Endothelial cell of umbilical vein (primary cell): ENCODE measurements around the gene FGD5.

Experiments used
- EZH2 ChIP-seq: IDR thresholded peaks from 2 replicates; pipeline ENCODE4 v1.6.1; 2012; ENCODE audit warnings: borderline replicate concordance, low read depth, mild to moderate bottlenecking, moderate library complexity, low read length, inconsistent platforms; ENCODE audit not compliant: severe bottlenecking
- POLR2A ChIP-seq: IDR thresholded peaks from 2 replicates; pipeline ENCODE4 v1.6.1; 2012; ENCODE audit warnings: low read depth, mild to moderate bottlenecking, control low read depth, low read length
- TF ChIP-seq, protein P1 (sequence below): IDR thresholded peaks from 2 replicates; pipeline ENCODE4 v1.6.1; 2011; ENCODE audit not compliant: insufficient read depth, insufficient read length

DNA sequence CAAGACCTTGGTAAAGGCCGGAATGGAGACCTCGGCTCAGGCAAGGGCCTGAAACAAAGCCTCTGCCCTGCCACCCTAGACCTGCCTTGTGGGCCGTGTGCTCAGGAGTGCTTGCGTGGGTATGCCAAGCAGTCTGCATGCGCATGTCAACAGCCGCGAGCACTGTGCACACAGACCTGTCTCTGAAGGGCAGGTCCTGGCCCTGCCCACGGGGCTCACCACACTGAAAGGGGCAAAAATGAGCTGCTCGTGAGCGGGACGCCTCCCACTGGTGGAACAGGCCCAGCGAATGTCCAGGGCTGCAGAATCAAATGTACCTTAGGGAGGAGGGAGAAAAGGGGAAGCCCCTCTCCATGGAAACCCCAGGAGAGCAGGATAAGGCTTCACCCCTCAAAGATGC, 44.3 kb upstream of the FGD5 start:
- TF ChIP-seq EZH2 (no peak), POLR2A (no peak)
- TF ChIP-seq, protein P1, sequence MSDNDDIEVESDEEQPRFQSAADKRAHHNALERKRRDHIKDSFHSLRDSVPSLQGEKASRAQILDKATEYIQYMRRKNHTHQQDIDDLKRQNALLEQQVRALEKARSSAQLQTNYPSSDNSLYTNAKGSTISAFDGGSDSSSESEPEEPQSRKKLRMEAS, result no peak
